Daoy (cell line): ENCODE results near the gene IDH2. TPM values are rescaled to one million over a fixed set of nuclear protein-coding genes. Genes with fewer than 3 reads are reported as not detected.
A peak's percentile ranks its signal among the peaks of the same experiment; 100 is the strongest.
"Not testable (repeated sequence)": the region's sequence is repeated elsewhere in the genome, so short reads cannot be mapped to it uniquely, and the experiment has no call there.

ENCODE experiments used
- DNase-seq: peaks from one replicate; pipeline ENCODE4 v3.0.0-alpha.2; 2015; ENCODE audit warnings: low read depth
- total RNA-seq: library from RNA; depleted of rRNA; stranded (reverse); fragments of >200 nt; shearing (Covaris generic); gene quantifications from 2 replicates; pipeline ENCODE4 v1.2.3, GENCODE V29; 2014

The IDH2 gene
- total RNA-seq, 1 experiment from 2014 or later: 68.8 TPM

GRCh38 chr15:90115783-90116182 lies 13.5 kb upstream of the IDH2 start:
- DNase-seq: no peak

- DNase-seq: no peak
These were observed 12.2 kb upstream of the IDH2 start for GRCh38 chr15:90114451-90114901.

DNA sequence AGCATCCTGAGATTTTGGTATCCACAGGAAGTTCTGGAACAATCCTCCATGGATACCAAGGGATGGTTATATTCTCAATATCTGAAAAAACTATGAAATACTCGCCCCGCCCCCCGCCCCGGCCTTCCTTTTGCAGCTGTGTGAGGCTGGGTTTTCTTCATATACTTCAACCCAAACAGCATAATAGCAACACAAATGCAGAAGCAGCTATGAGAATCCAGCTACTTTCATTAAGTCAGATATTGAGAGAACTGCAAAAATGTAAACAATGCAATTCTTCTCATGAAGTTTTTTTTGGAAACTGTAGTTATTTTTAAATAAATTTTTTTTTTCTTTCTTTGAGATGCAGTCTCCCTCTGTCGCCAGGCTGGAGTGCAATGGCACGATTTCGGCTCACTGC lies 10.9 kb upstream of the IDH2 start:
- no peak for DNase-seq

DNA sequence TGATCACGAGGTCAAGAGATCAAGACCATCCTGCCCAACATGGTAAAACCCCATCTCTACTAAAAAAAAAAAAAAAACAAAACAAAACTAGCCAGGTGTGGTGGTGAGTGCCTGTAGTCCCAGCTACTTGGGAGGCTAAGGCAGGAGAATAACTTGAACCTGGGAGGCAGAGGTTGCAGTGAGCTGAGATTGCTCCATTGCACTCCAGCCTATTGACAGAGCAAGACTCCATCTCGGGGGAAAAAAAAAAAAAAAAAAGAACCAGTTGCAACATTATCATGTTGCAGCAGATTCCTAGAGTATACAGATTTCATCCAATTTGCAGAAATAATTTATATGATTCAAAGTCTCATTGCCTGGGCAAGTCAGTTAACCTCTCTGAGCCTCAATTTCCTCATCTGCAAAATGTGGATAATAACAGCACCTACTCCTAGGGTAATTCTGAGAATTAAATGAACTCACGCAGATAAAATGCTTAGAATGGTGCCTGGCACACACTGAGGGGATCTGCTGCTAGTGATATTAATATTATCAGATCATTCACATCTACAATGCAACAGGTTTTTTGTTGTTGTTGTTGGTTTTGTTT lies 7.0 kb upstream of the IDH2 start:
- not testable (repeated sequence) for DNase-seq

DNA sequence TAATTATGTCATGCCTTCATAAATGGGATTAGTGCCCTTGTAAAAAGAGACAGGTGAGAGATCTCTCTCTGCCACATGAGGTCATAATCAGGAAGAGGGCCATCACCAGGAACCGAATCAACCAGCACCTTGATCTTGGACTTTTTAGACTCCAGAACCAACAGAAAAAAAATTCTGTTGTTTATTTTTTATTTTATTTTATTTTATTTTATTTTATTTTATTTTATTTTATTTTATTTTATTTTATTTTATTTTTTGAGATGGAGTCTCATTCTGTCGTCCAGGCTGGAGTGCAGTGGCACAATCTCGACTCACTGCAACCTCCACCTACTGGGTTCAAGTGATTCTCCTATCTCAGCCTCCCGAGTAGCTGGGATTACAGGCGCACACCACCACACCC lies 5.8 kb upstream of the IDH2 start:
- DNase-seq: not testable (repeated sequence)

DNA sequence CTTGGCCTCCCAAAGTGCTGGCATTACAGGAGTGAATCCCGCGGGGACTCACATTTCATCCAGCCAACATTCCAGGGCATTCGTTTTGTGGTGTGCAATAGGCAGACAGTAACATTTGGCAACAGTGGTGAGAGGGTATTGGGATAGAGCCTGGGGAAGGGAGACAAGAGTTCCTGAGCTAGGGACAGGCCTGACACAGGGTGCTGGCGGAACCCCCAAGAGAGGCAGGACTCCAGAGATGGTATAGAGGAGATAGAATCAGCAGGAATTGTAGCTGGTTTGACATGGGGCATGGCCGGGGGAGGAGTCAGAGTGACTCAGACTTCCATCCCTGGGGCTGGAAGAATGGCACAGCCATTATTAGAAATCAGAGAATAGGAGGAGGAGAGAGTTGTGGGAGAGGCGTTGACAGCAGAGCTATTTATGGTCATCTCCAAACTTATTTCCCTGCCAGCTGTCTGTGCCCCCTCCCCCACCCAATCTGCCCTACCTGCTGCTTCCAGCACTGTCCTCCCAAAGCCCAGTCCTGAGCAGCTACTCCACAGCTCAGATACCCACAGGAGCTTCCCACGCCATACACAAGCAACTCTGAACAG lies 4.4 kb upstream of the IDH2 start:
- peak; percentile 72 for DNase-seq

DNA sequence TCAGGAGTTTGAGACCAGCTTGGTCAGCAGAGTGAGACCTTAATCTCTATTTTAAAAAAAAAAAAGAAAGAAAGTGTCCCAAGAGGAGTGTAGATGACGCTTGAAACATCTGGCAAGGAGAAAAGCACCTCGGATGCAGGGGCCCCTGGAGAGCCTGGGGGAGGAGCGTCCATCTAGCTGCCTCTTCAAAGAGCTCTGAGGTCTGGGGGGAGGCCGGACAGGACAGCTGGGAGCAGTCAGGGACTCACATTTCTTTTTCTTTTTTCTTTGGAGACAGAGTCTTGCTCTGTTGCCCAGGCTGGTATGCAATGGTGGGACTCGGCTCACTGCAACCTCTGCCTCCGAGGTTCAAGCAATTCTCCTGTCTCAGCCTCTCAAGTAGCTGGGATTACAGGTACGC lies 3.3 kb upstream of the IDH2 start:
- no peak for DNase-seq

- DNase-seq: no peak
These were observed 2.3 kb upstream of the IDH2 start for GRCh38 chr15:90104551-90104950.

GRCh38 chr15:90103701-90104329 lies 1.5 kb upstream of the IDH2 start:
- no peak for DNase-seq

DNA sequence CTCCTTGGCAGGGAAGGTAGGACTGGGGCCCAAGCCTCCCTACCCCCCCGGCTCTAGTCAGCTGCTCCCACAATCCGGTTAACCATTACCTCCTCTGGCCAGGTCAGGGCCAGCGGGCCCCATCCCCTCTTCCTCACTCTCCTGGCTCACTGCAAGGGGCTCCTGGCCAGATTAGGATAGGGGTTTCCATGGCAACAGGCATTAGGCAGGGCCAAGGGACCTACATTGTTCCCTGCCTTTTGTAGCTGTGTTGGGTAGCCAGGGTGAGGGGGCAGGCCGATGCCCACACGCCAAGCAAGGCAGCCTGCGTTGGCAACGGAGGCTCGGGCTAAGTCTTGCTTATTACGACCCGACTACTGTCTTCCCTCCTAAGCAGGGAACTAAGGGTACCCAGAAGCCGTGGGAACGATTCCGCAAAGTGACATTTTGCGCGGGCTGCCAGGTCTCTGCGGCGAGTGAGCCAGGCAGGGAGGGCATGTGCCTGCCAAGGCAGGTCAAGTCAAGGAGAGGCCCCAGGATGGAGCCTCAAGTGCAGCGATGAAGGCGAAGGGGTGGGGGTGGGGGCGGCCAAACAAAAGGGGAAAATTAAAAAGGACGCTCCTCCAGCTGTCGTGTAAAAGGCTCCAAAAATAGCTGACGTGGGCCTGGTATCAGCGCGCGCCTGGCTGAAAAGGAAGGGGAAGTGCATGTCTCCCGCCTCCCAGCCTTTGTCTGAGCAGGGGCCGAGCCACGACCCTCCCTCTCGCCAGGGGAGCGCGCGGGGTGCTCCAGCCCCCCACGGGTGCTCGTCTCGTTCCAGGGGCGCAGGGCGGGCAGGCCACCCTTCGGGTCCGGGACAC lies 919 bp downstream of the IDH2 start:
- peak; percentile 37 for DNase-seq

DNA sequence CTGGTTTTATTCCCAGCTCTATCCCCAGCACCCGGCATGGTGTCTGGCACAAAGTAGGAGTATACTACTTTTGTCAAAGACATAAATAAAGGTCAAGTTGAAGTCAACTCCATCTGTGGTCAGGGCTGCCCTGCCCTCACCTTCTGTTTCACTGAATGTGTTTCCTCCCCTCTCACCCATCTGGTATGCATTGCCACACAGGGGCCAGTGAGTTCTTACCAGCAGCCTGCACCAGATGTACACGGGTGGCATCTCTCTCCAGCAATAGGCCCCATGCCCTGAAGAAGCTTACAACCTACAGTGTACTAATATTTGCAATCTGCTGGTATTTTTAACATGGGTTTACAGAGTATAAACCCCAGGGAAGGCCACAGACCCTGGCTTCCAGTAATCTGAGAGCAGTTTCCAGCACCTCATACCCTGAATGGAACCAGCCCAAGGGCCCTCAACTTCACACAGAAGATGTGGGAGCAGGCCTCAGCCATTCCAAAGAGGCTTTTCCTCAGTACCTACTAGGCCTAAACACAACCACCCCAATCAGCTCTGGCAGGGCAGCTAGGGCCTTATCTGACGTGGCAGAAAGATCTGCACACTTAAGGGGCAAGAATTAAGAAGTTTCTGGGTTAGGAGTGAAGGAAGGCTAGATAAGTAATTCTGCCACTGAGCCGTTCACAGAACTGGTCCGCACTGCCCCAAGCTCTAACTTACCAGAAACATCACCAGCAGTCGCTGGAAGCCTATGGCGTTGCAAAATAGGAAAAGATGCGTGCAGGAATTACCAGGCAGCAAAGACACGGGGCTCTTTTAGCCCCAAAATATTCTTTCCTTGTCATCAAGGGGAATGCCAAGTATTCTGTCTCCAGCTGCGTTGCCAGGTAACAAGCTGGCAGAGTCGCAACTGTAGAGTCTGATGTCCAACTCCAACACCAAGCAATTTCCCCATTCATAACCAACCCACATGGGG lies 2.1 kb downstream of the IDH2 start:
- DNase-seq: peak; percentile 57

DNA sequence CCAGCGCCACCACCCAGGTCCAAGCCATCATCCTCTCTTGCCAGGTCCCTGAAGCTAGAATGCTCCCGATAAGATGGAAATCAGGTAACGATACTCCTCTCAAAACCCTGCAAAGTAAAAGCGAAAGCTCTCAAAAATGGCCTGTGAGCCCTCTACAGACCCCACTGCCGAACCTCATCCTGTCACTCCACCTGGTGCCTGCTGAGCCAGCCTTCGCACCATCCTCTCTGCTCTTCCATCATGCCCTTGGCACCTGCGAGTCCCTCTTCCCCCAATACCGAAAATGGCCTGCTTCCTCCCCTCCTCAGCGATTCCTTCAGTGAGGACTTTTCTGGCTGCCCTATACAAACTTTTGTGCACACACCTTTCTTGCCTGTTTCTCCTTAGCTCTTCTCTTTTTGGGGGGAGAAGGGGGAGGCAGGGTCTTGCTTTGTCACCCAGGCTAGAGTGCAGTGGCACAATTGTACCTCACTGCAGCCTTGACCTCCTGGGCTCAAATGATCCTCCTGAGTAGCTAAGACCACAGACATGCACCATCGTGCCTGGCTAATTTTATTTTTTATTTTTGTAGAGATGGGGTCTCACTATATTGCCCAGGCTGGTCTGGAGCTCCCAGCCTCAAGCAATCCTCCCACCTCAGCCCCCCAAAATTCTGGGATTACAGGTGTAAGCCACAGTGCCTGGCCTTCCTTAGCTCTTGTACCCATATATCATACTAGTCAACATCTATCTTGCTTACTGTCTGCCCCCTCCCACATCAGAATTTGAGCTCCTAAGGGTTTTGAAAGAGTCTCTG lies 3.0 kb downstream of the IDH2 start:
- DNase-seq: no peak

DNA sequence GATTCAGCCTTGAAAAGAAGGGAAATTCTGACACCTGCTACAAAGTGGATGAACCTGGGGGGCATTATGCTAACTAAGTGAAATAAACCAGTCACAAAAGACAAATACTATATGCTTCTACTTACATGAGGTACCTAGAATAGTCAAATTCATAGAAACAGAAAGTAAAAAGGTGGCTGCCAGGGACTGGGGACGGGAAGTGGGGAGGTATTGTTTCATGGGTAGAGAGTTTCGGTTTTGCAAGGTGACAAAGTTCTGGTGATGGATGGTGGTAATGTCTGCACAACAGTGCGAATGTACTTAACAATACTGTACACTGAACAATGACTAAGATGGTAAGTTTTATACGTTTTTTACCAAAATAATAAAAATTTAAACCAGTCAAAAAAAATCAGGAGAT lies 4.8 kb downstream of the IDH2 start:
- no peak for DNase-seq

GRCh38 chr15:90095521-90095959 lies 6.7 kb downstream of the IDH2 start:
- no peak for DNase-seq

DNA sequence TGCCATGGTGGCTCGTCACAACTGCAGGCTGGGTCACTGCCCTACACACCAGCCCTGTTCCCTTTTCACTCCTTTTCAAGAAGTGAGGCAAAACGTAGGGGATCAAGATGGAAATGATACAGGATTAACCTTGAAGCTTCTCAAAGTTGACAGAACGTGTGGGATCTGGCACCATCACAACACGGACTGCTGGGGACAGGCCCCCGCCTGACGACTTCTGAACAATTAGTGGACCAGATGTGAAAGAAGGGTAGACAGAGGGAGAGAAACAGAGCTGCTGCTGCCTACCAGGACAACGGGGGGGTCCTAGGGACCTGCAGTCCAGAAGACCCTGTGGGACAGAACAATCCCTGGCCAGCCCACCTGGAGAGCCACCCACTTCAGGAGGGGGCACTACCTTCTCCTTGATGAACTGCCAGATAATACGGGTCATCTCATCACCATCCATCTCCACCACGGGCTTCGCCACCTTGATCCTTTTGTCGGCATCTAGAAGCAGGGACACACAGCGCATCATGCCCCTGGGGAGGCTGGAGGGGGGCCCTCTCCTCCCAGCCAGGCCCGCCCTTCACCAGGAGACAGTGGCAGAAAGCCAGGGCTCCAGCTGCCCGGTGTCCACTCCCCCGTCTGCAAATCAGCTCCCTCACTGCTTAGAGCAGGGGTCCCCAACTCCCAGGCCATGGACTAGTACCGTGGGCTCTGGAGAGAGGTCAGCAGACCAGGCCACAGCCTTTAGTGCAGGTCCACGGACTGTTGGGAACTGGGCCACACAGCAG lies 10.9 kb downstream of the IDH2 start:
- no peak for DNase-seq

DNA sequence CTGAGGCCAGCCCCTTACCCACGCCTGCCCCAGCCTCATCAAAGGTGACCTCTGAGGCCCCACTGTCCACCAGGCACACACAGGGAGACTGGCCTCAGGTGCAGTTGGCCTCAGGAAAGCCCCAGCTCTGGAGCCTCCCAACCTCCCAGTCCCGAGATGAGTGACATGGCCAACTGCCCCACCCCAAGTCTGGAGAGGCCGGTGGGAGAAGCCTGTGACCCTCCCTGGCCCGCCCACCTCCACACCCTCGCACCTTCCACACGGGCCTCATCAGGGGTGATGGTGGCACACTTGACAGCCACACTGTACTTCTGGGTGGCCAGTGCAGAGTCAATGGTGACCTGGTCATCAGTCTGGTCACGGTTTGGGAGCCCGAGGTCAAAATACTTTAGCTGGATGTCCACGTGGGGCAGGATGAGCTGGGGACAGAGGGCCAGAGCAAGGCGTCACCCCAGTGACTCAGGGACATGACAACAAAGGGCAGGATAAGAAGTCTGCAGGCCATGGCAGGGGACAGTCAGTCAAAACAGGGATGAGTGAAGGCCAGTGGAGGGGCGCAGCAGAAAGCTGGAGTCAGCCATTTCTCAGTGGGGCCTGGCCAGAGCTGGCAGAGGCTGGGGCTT lies 11.9 kb downstream of the IDH2 start:
- no peak for DNase-seq

GRCh38 chr15:90087454-90088154 lies 14.7 kb downstream of the IDH2 start:
- peak; percentile 42 for DNase-seq

DNA sequence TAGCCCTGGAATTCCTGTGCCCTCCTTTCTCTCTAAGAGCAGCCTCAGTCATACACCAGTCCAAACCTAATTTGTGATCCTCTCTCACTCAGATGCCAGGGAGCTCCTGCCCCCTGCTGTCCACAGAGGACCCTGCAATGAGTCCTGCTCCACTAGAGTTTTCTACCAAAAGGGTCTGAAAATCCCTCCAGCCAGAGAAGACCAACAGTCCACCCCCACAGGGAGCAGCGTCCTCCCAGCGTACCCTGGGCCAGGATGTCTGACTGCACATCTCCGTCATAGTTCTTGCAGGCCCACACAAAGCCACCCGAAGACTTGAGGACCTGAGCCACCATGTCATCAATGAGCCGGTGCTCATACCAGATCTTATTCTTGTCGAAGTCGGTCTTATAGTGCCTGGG lies 15.4 kb downstream of the IDH2 start:
- peak; percentile 39 for DNase-seq

GRCh38 chr15:90085565-90085964 lies 16.7 kb downstream of the IDH2 start:
- DNase-seq: no peak
